Measurements from ENCODE around the gene CYREN. TPM values are rescaled to one million over a fixed set of nuclear protein-coding genes. Genes with fewer than 3 reads are reported as not detected.

CYREN gene
- total and polyA plus RNA-seq, 2 donors (not counting 1 experiment from before 2014, with no cell fraction given), result 24.4 to 34.5 TPM

GRCh38 chr7:135186261-135186540, 15.7 kb upstream of the CYREN start:
- no peak for DNase-seq (ENCODE audit: low read depth in 2 of 2)
- Histone ChIP-seq H3K36me3 (ENCODE audit: control insufficient read depth, insufficient read depth, low read length) (peaks cover 18% of the 10 kb centered on the region), H4K20me1 (ENCODE audit: control insufficient read depth, extremely low read depth, insufficient read depth, low read length) (no peaks in the 10 kb centered on the region), H3K9ac (ENCODE audit: insufficient read depth, low read length) (no peak overlapping the region), H3K27me3 (ENCODE audit: control insufficient read depth, insufficient read depth, low read length) (no peaks in the 10 kb centered on the region), H3K4me2 (ENCODE audit: extremely low read depth, insufficient read depth, low read length) (no peak overlapping the region), H3K27ac (ENCODE audit: insufficient read depth, low read length) (no peak overlapping the region), H3K79me2 (ENCODE audit: control insufficient read depth, insufficient read depth, low read length) (no peaks in the 10 kb centered on the region), H3K4me3 (replicated peaks in 1 of 4; ENCODE audit: control extremely low read depth in 1 of 4, insufficient read depth in 1 of 4, low read depth in 3 of 4, low read length in 4 of 4) (no peak overlapping the region), H3K4me1 (ENCODE audit: control insufficient read depth, extremely low read depth, insufficient read depth, low read length) (no peaks in the 10 kb centered on the region), H2AFZ (ENCODE audit: low read length) (no peak overlapping the region), H3K9me3 (ENCODE audit: control insufficient read depth, insufficient read depth, low read depth, low read length) (peaks cover 2% of the 10 kb centered on the region)
- TF ChIP-seq CTCF (conservative IDR thresholded peaks at IDR 0.05 in 1 of 2, IDR thresholded peaks at IDR 0.05 in 1 of 2; ENCODE audit: low read depth in 1 of 2, low read length in 2 of 2), result no peak
- TF ChIP-seq EZH2 (IDR thresholded peaks at IDR 0.05; ENCODE audit: low read length, missing control alignments), result no peak

GRCh38 chr7:135185471-135186260, 15.2 kb upstream of the CYREN start:
- DNase-seq (ENCODE audit: low read depth in 2 of 2), result no peak
- TF ChIP-seq CTCF (conservative IDR thresholded peaks at IDR 0.05 in 1 of 2, IDR thresholded peaks at IDR 0.05 in 1 of 2; ENCODE audit: low read depth in 1 of 2, low read length in 2 of 2) (no peak), EZH2 (IDR thresholded peaks at IDR 0.05; ENCODE audit: low read length, missing control alignments) (no peak)
- Histone ChIP-seq H3K9me3 (ENCODE audit: control insufficient read depth, insufficient read depth, low read depth, low read length) (peaks cover 2% of the 10 kb centered on the region), H3K4me3 (replicated peaks in 1 of 4; ENCODE audit: control extremely low read depth in 1 of 4, insufficient read depth in 1 of 4, low read depth in 3 of 4, low read length in 4 of 4) (no peak overlapping the region), H3K4me2 (ENCODE audit: extremely low read depth, insufficient read depth, low read length) (no peak overlapping the region), H4K20me1 (ENCODE audit: control insufficient read depth, extremely low read depth, insufficient read depth, low read length) (no peaks in the 10 kb centered on the region), H3K36me3 (ENCODE audit: control insufficient read depth, insufficient read depth, low read length) (peaks cover 18% of the 10 kb centered on the region), H3K79me2 (ENCODE audit: control insufficient read depth, insufficient read depth, low read length) (no peaks in the 10 kb centered on the region), H3K27me3 (ENCODE audit: control insufficient read depth, insufficient read depth, low read length) (no peaks in the 10 kb centered on the region), H3K4me1 (ENCODE audit: control insufficient read depth, extremely low read depth, insufficient read depth, low read length) (no peaks in the 10 kb centered on the region), H3K27ac (ENCODE audit: insufficient read depth, low read length) (no peak overlapping the region), H2AFZ (ENCODE audit: low read length) (no peak overlapping the region), H3K9ac (ENCODE audit: insufficient read depth, low read length) (no peak overlapping the region)

GRCh38 chr7:135184254-135184841, 13.8 kb upstream of the CYREN start:
- H3K4me2 ChIP-seq (ENCODE audit: extremely low read depth, insufficient read depth, low read length), result no peak overlapping the region
- no peaks in the 10 kb centered on the region for H3K27me3 ChIP-seq (ENCODE audit: control insufficient read depth, insufficient read depth, low read length)
- no peaks in the 10 kb centered on the region for H4K20me1 ChIP-seq (ENCODE audit: control insufficient read depth, extremely low read depth, insufficient read depth, low read length)
- no peaks in the 10 kb centered on the region for H3K79me2 ChIP-seq (ENCODE audit: control insufficient read depth, insufficient read depth, low read length)
- DNase-seq (ENCODE audit: low read depth in 2 of 2), result no peak
- H3K4me1 ChIP-seq (ENCODE audit: control insufficient read depth, extremely low read depth, insufficient read depth, low read length), result no peaks in the 10 kb centered on the region
- H3K36me3 ChIP-seq (ENCODE audit: control insufficient read depth, insufficient read depth, low read length), result peaks cover 18% of the 10 kb centered on the region
- H3K9ac ChIP-seq (ENCODE audit: insufficient read depth, low read length), result no peak overlapping the region
- no peak overlapping the region for H3K4me3 ChIP-seq (replicated peaks in 1 of 4; ENCODE audit: control extremely low read depth in 1 of 4, insufficient read depth in 1 of 4, low read depth in 3 of 4, low read length in 4 of 4)
- peaks cover 2% of the 10 kb centered on the region for H3K9me3 ChIP-seq (ENCODE audit: control insufficient read depth, insufficient read depth, low read depth, low read length)
- H3K27ac ChIP-seq (ENCODE audit: insufficient read depth, low read length), result no peak overlapping the region
- TF ChIP-seq EZH2 (IDR thresholded peaks at IDR 0.05; ENCODE audit: low read length, missing control alignments) (no peak), CTCF (conservative IDR thresholded peaks at IDR 0.05 in 1 of 2, IDR thresholded peaks at IDR 0.05 in 1 of 2; ENCODE audit: low read depth in 1 of 2, low read length in 2 of 2) (no peak)
- H2AFZ ChIP-seq (ENCODE audit: low read length), result no peak overlapping the region
